Liver (tissue), 9 donors: Measurements from ENCODE around the gene HOXD4. TPM values are rescaled to one million over a fixed set of nuclear protein-coding genes. Genes with fewer than 3 reads are reported as not detected.

Source experiments
- DNase-seq: peaks from one replicate; pipeline ENCODE4 v3.0.0-alpha.2; 2017; ENCODE audit warnings: low spot score
- H3K27ac ChIP-seq, 2 donors: one replicate each; pipeline ENCODE4 v1.7.0; 2013; ENCODE audit warnings: inconsistent platforms in 2 of 2, low read length in 2 of 2, control low read depth in 1 of 2, low read depth in 1 of 2, mild to moderate bottlenecking in 1 of 2
- H3K27me3 ChIP-seq, 4 donors: one replicate each; pipeline versions ENCODE4 v1.6.1 to v1.7.0; 2013; ENCODE audit warnings: low read length in 3 of 4, inconsistent platforms in 1 of 4, mild to moderate bottlenecking in 1 of 4, moderate library complexity in 1 of 4; ENCODE audit not compliant: control insufficient read depth in 4 of 4, insufficient read depth in 4 of 4
- H3K36me3 ChIP-seq, 4 donors: one replicate each; pipeline versions ENCODE4 v1.6.1 to v1.7.0; 2013; ENCODE audit warnings: low read length in 3 of 4, mild to moderate bottlenecking in 3 of 4, low read depth in 1 of 4, moderate library complexity in 1 of 4; ENCODE audit not compliant: control insufficient read depth in 4 of 4, insufficient read depth in 3 of 4
- H3K4me1 ChIP-seq, 4 donors: one replicate each; pipeline versions ENCODE4 v1.6.1 to v1.7.0; 2013; ENCODE audit warnings: low read length in 3 of 4, mild to moderate bottlenecking in 3 of 4, moderate library complexity in 1 of 4; ENCODE audit not compliant: control insufficient read depth in 4 of 4, insufficient read depth in 4 of 4
- H3K4me3 ChIP-seq, 3 donors: one replicate each; pipeline versions ENCODE4 v1.6.1 to v1.7.0; 2013; ENCODE audit warnings: low read length in 3 of 3, control low read depth in 1 of 3, low read depth in 1 of 3, mild to moderate bottlenecking in 1 of 3
- H3K9ac ChIP-seq, 2 donors: one replicate each; pipeline ENCODE4 v1.7.0; 2013; ENCODE audit warnings: low read length in 2 of 2, mild to moderate bottlenecking in 2 of 2, moderate library complexity in 2 of 2, control low read depth in 1 of 2, low read depth in 1 of 2
- H3K9me3 ChIP-seq, 4 donors: one replicate each; pipeline versions ENCODE4 v1.6.1 to v1.7.0; 2013; ENCODE audit warnings: low read length in 3 of 4; ENCODE audit not compliant: control insufficient read depth in 4 of 4
- ATF3 ChIP-seq: IDR thresholded peaks from 2 replicates; pipeline ENCODE4 v1.6.1; 2016; ENCODE audit warnings: antibody characterized with exemption
- CTCF ChIP-seq: fragments of 150-350 bp; IDR thresholded peaks from 2 replicates; pipeline ENCODE4 v1.5.1; 2017; ENCODE audit warnings: improper control_type of control experiment, low read depth, low read length; ENCODE audit not compliant: missing input control
- FOXA2 ChIP-seq: IDR thresholded peaks from 2 replicates; pipeline ENCODE4 v1.6.1; 2016; ENCODE audit warnings: antibody characterized with exemption
- HNF4A ChIP-seq, 2 donors: conservative IDR thresholded peaks; 2 replicates each; pipeline ENCODE4 v1.6.1; 2016; ENCODE audit warnings: antibody characterized with exemption in 2 of 2, mild to moderate bottlenecking in 2 of 2
- HNF4G ChIP-seq: IDR thresholded peaks from 2 replicates; pipeline ENCODE4 v1.6.1; 2016; ENCODE audit warnings: antibody characterized with exemption
- MAX ChIP-seq: IDR thresholded peaks from 2 replicates; pipeline ENCODE4 v1.6.1; 2016; ENCODE audit warnings: antibody characterized with exemption
- REST ChIP-seq: IDR thresholded peaks from 2 replicates; pipeline ENCODE4 v1.6.1; 2016; ENCODE audit warnings: antibody characterized with exemption, mild to moderate bottlenecking
- RXRA ChIP-seq, 2 donors: IDR thresholded peaks; 2 replicates each; pipeline ENCODE4 v1.6.1; 2017 to 2018; ENCODE audit warnings: antibody characterized with exemption in 2 of 2, mild to moderate bottlenecking in 1 of 2
- TAF1 ChIP-seq: conservative IDR thresholded peaks from 2 replicates; pipeline ENCODE4 v1.6.1; 2016; ENCODE audit warnings: antibody characterized with exemption, mild to moderate bottlenecking
- ZBTB33 ChIP-seq: IDR thresholded peaks from 2 replicates; pipeline ENCODE4 v1.6.1; 2016; ENCODE audit warnings: antibody characterized with exemption
- WGBS: extraction: QIAGEN DNeasy Blood & Tissue Kit; methylation state at CpG from one replicate; pipeline ENCODE4 v1.1.7; 2013; 5-methylcytosine and 5-hydroxymethylcytosine counted together
- polyA plus RNA-seq, 2 donors: library from polyadenylated mRNA; stranded (reverse) in 1 of 2; unstranded in 1 of 2; fragments of 200-250 nt in 1 of 2; fragments of >200 nt in 1 of 2; fragmentation: Nextera tagmentation in 1 of 2; extraction: Ambion mirVana in 1 of 2; gene quantifications; one replicate each; pipeline versions ENCODE4 v1.2.1 to v1.2.3, GENCODE V29; 2013 to 2015
- total RNA-seq, 2 donors: library from RNA; depleted of rRNA; stranded (reverse); fragments of >200 nt; gene quantifications; one replicate each; pipeline ENCODE4 v1.2.3, GENCODE V29; 2014
- donor health status: healthy.
- donor health status: healthy.
- donor health status: healthy.
- donor health status: healthy.
- donor health status: healthy.

HOXD4 gene
- total and polyA plus RNA-seq, 4 donors: not detected

DNA sequence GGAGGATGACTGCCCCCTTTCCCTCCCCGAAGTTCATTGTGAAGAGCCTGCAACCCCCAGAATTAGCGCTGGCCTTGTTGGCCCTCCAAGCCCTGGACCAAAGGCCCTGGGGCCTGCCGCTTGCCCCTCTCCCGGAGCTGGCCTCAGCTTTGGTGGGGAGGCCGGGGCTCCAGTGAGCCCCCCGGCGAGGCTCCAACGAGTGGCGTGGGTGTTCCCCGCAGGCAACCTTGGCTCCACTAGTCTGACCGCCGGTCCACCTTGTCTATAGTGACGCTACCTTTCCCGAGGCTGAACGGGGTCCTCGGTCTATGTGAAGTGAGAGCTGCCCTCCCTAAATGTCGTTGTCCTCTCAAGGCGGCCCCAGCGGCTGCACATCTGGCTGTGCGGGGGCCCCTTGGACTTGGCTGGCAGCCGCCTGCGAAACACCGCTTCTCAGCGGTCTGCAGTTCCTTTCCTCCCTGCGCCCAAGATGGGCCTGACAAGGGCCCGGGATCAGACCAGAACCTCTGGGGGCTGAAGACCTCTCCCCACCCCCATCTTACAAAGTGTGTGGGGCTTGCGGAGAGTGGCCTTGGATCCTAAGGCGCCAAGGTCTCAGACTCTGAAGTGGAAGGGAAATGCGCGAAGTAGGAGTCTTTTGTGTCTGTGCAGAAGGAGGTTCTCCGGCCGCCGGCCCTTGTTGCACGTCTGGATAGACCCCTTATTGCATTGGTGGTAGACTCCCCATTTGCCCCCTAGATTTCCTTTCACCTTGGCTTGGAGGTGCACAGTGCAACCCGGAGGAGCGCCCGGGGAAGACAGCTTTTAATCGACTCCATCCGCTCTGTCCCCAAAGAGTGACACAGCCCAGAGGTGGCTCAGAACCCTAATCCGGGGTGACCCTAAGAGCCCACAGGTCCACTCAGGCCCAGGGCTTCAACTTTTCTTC, 38.7 kb upstream of the HOXD4 start:
- Histone ChIP-seq H3K27me3 (peaks cover 15 to 46% (median 40%) of the 10 kb centered on the region in 4 donors), H3K4me1 (peaks cover 0 to 3% (median 3%) of the 10 kb centered on the region in 4 donors), H3K27ac (no peak overlapping the region), H3K9ac (no peak overlapping the region), H3K36me3 (no peaks in the 10 kb centered on the region), H3K9me3 (peaks cover 0 to 2% (median under 1%) of the 10 kb centered on the region in 4 donors), H3K4me3 (no peak overlapping the region)
- DNase-seq: no peak
- TF ChIP-seq HNF4G (no peak), ATF3 (no peak), TAF1 (no peak), ZBTB33 (no peak), CTCF (no peak), HNF4A (conservative IDR thresholded peaks at IDR 0.05) (no peak), RXRA (IDR thresholded peaks at IDR 0.05) (no peak), FOXA2 (no peak), REST (no peak)
- 16% methylated on average over 40 of the region's 40 CpGs for WGBS

GRCh38 chr2:176114120-176114929, 37.0 kb upstream of the HOXD4 start:
- peaks cover 0 to 3% (median 0%) of the 10 kb centered on the region in 4 donors for H3K4me1 ChIP-seq
- DNase-seq: no peak
- TF ChIP-seq MAX (no peak), HNF4G (no peak), HNF4A (conservative IDR thresholded peaks at IDR 0.05) (no peak)
- H3K9ac ChIP-seq: no peak overlapping the region
- peaks cover 12 to 50% (median 45%) of the 10 kb centered on the region in 4 donors for H3K27me3 ChIP-seq
- H3K36me3 ChIP-seq: no peaks in the 10 kb centered on the region
- peaks cover 0 to 5% (median under 1%) of the 10 kb centered on the region in 4 donors for H3K9me3 ChIP-seq
- no peak overlapping the region for H3K4me3 ChIP-seq
- no peak overlapping the region for H3K27ac ChIP-seq
- 9% methylated on average over 26 of the region's 26 CpGs for WGBS
